Stimulated activated CD4-positive, alpha-beta T cell treated with anti-CD3 and anti-CD28 coated beads, Interleukin-1b, Interleukin-23, amount 100 ng/mL, for 24 hours (primary cell): Measurements from ENCODE around the gene RMI2.

ENCODE experiments used
- DNase-seq, 4 experiments: peaks; one replicate each; pipeline ENCODE4 v3.0.0-alpha.2; 2020; ENCODE audit warnings: low read depth in 4 of 4, low spot score in 1 of 4

The RMI2 gene

GRCh38 chr16:11327277-11328171 is 17.7 kb upstream of the RMI2 start:
- DNase-seq: no peak

- DNase-seq: peak in 2 of 4 experiments; percentile 22 to 37
These were observed 16.8 kb upstream of the RMI2 start for GRCh38 chr16:11328172-11329070.

DNA sequence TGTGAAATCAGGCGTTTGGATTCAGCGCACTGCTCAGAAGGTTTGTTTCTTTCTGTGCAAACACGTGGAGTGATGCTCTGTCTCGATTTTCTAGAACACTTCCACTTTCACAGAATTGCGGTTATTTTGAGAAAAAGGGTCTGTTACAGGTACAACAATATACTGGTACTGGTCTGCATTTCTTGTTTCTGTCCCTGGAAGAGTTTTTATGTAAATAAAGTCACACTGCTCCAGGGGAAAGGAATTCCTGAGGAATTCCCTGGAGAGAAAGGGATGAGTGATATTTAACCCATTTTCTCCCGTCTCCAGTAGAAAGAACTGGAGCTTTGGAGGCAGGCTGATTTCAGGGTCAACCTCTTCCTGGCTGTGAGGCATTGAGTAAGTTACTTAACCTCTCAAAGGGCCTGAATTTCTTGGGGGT is 16.2 kb upstream of the RMI2 start:
- no peak for DNase-seq

- no peak for DNase-seq
These were observed 15.4 kb upstream of the RMI2 start for GRCh38 chr16:11329891-11330290.

DNA sequence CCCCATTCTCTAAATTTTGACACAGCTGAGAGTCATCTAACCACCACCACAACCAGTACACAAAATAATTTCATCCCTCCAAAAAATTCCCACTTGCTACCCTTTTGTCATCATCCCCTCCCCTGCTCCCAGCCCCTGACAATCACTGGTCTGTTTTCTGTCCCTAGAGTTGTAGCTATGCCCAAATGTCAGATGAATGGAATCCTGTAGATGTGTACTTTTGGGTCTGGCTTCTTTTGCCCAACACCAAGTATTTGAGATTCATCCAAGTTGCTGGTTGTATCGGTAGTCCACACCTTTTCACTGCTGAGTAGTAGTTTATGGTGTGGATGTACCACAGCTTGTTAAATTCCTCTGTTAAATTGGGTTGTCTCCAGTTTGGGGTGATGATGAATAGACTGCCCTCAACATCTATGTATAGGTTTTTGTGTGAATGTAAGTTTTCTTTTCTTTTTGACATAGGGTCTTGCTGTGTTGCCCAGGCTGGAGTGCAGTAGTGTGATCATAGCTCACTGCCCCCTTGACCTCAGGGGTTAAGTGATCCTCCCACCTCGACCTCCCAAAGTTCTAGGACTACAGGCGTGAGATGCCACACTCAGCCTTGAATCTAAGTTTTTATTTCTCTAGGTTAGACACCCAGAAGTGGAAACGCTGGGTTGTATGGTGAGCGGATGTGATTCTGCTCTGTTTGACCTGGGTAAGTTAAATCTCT is 14.6 kb upstream of the RMI2 start:
- DNase-seq: no peak

- DNase-seq: no peak
These were observed 13.3 kb upstream of the RMI2 start for GRCh38 chr16:11331967-11332366.

- no peak for DNase-seq
These were observed 12.2 kb upstream of the RMI2 start for GRCh38 chr16:11333010-11333409.

DNA sequence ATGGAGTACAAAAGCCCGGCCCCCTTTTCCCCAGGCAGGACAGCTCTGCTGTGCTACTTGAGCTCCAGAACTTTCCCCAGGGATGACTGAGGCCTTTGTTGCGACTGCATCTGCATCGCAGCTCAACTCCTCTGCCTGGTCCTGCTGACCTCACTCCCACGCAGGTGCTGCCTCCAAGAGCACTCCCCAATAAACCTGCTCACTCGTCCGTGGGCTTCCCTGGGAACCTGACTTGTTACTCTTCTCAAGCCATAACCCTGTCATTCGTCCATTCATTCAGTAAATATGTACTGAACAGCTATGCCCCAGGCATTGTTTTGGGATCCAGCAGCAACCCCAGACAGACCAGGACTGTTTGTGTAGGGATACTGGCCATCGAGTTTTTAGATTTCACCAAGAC is 11.6 kb upstream of the RMI2 start:
- no peak for DNase-seq

- DNase-seq: no peak
These were observed 10.3 kb upstream of the RMI2 start for GRCh38 chr16:11334831-11335404.

DNA sequence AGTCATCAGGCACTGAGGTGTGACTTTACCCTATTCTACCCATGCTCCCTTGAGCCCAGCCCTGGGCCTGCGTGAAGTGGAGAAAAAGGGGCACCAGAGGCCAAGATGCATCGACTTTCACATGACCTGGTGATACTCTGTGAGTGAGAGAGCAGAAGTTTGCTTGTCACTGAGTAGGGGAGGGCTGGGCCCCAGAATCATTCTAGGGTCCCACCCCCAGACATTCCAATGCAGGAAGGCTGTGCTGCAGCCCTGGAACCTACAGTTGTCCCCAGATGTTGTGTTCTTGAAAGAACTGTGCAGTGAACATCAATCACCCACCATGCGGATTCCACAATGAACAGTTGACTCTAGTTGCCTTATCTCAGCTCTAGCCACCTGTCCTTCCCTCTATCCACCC is 6.2 kb upstream of the RMI2 start:
- no peak for DNase-seq

- no peak for DNase-seq
These were observed 4.5 kb upstream of the RMI2 start for GRCh38 chr16:11340710-11341109.

GRCh38 chr16:11341371-11341770 is 3.9 kb upstream of the RMI2 start:
- no peak for DNase-seq

DNA sequence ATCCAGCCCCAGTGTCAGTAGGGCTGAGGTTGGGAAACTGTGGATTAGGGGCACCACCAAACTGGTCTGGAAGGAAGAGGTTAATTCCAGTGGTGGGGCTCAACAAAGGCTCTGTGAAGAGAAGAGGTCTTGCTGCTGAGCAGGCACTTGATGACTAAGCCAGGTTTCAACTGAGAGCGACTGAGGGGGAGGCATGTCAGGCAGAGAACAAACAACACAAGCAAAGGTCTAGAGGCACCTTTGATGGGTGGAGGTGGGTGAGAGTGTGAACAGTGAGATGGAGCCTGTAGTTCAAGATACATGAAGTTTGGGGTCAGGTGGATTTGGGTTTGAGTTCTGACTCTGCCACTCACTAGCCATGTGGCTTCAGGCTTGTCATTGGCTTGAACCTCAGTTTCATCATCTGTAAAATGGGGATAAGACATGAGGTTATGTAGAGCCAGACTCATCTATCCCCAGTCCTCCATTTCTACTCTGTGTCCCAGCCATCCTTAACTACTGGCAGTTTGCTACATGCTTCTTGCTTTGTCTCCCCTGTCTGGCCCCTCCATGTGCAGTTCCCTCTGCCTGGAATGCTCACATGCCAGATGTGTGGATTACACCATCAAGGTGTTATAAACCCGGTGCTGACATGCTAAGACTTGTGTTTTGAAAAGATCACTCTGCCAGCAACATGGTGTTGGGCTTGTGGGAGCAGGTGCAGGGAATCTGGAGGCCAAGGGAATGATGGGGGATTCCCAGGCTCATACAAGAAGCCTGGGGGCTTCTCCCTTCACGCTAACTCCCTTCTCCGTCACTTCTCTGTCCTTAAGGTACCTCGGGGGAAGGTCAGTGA is 3.0 kb upstream of the RMI2 start:
- no peak for DNase-seq

DNA sequence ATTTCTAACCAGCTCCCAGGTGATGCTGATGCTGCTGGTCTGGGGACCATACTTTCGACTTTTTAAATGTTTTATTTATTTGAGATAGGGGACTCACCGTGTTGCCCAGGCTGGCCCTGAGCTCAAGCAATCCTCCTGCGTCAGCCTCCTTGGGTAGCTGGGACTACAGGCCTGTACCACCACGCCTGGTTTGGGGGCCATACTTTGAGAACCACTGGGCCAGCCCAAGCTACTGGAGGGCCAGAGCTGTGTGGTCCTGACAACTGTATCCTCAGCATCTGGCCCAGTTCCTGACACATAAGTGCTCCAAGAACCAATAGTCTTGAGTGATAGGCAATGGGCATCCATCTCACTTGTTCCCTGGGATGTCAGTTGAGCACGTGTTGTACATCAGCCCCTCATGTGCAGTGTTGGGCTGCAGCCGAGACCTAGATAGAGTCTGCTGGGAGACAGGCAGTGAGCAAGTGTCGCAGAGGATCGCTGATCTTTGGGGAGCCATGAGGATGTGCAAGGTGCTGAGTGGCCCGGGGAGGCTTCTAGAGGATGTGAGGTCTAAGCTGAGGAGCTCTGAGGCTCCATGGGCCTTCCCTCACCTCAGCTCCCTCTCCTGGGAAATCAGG is 1.6 kb downstream of the RMI2 start:
- DNase-seq: no peak

GRCh38 chr16:11347831-11348230 is 2.6 kb downstream of the RMI2 start:
- no peak for DNase-seq

DNA sequence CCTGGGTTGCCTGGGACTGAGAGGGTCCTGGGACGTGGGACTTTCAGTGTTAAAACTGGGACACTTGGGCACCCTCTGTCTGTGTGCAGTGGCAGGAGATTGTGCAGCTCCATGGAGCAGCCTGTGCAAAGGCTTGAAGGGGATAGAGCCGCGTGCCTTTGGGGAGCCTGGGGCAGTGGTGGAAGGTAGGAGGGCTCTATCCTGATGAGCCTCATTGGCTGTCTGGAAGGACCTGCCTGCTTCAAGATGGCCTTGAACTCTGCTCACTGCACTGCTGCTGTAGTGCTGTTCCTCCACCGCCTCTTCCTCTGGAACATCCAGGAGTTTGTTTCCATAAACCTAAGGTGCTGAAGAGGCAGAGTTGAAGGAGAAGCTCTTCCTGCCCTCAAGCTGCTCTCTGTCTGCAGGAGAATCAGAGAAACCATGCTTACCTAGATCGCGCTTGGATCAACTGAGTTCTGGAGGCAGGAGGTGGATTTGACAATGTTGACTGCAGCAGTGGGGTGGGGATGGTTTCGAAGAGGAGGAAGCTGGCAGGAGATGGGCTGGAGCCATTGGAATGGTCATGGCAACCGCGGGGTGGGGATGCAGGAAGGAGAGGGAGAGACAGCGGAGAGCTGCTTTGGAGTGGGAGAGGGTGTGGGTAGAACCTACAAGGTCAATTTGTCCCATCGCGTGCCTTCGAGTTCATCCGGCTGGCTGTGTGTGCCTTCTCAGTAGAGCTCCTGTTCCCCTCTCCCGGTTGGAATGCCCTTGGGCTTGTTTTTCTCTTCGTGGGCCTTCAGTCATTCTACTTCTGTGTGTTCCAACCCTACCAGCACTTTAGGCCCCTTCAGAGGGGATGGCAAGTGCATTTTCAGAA is 3.7 kb downstream of the RMI2 start:
- no peak for DNase-seq

DNA sequence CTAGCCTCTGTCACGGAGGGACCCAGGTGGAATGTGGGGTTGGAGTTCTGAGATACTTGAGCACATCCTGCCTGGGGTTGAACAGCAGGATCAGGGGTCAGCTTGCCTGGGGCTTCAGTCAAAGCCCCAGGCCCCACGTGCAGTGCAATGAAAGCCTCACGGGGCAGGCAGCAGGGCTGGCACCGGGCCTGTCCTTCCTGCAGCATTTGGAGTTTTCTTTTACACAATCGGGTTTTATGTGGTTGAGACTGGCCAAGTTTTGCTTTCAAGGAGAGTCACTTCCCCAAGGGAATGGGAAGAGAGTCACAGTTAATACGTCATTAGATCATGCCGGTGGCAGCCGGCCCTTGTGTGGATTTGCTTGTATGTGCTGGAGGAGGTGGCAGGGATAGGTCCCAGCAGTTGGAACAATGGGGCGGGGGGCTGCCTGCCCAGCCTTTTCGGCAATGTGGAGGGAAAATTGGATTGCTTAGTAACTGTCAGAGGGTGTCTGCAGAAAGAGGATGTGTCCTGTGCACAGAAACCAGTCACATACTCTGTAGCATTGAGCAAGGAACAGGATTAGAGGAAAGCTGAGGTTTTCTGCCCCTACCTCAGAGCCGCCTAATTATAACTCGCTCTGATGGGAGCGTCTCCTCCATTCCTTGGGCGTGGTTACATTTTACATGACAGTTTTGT is 4.5 kb downstream of the RMI2 start:
- no peak for DNase-seq

- DNase-seq: no peak
These were observed 5.3 kb downstream of the RMI2 start for GRCh38 chr16:11350519-11350918.
